KOPT-K1 (cell line): ENCODE results near the gene RTKN2.
"Not testable (repeated sequence)": the region's sequence is repeated elsewhere in the genome, so short reads cannot be mapped to it uniquely, and the experiment has no call there.

ENCODE experiments used
- H3K27ac ChIP-seq: fragments of 200-600 bp; sonication (generic); 2 replicates; pipeline ENCODE4 v1.5.1; 2016; ENCODE audit warnings: antibody characterized with exemption, mild to moderate bottlenecking, low read depth, low read length; ENCODE audit not compliant: poor library complexity, severe bottlenecking
- H3K36me3 ChIP-seq: fragments of 200-600 bp; sonication (generic); 2 replicates; pipeline ENCODE4 v1.5.1; 2017; ENCODE audit warnings: antibody characterized with exemption, mild to moderate bottlenecking, low read length, moderate library complexity; ENCODE audit not compliant: insufficient read depth
- H3K9me3 ChIP-seq: fragments of 200-600 bp; sonication (generic); 2 replicates; pipeline ENCODE4 v1.5.1; 2017; ENCODE audit warnings: antibody characterized with exemption, low read length, mild to moderate bottlenecking; ENCODE audit not compliant: insufficient read depth, poor library complexity, severe bottlenecking

Gene RTKN2, protein sequence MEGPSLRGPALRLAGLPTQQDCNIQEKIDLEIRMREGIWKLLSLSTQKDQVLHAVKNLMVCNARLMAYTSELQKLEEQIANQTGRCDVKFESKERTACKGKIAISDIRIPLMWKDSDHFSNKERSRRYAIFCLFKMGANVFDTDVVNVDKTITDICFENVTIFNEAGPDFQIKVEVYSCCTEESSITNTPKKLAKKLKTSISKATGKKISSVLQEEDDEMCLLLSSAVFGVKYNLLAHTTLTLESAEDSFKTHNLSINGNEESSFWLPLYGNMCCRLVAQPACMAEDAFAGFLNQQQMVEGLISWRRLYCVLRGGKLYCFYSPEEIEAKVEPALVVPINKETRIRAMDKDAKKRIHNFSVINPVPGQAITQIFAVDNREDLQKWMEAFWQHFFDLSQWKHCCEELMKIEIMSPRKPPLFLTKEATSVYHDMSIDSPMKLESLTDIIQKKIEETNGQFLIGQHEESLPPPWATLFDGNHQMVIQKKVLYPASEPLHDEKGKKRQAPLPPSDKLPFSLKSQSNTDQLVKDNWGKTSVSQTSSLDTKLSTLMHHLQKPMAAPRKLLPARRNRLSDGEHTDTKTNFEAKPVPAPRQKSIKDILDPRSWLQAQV

DNA sequence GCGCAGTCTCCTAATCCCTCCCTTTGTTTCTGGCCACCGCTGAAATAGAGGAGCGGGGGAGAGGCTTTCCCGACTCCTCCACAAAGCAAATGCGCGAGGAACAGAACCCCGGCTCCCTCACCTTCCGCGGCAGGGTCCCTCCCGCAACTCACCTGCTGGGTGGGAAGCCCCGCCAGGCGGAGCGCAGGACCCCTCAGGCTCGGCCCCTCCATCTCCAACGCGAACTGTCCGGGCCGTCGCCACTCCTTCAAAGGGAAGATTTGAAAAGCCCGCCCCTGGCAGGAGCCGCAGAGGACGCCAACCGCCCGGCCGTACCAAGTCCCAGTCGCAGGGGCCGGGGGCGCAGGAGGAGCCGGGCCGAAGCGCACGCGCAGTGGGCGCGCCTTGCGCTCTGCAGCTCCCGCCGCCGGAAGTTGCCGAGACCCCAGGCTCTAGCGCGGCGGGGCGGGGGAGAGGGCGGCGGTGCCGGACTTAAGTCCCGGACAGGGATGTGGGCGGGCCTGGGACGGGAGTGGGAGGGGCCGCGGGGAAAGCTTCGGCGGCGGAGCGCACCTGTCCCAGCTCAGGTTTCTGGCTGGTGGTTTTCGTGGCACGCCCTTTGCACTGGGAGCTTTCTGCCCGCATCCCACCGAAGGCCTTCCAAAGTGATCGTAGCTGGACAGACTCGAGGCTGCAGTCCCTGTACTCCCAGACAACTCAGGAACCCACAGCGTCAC is at the start of gene RTKN2:
RTKN2 (minus strand) TSS at position 446 of the 716 bp plus-strand sequence; CDS start at position 212, 234 bp downstream.
- H3K27ac ChIP-seq: peak within 1 kb of the TSS; percentile 61

DNA sequence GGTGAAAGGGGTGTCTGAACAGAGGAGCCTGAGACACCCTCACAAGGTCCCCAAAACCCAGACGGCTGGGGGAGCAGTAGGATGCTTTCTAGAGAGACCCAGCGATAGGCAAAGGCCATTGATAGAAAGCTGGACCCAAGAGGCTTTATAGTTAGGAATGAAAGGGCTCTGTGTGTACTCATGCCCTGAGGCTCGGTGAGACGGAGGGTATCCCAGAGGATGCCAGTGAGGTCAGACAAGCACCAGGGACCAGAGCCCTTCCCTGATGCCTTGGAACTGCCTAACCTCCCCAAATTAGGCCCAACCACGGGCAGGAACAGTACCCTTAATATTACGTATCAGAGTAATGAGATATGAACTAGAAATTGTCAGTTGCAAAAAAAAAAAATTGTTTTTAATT is 48.6 kb upstream of the RTKN2 start:
- H3K36me3 ChIP-seq: no peaks in the 10 kb centered on the region
- no peak overlapping the region for H3K27ac ChIP-seq
- no peaks in the 10 kb centered on the region for H3K9me3 ChIP-seq

More for the DNA sequence above, at the start of gene RTKN2:
- H3K36me3 ChIP-seq: no peaks in the 10 kb centered on the region
- H3K9me3 ChIP-seq: no peaks in the 10 kb centered on the region

DNA sequence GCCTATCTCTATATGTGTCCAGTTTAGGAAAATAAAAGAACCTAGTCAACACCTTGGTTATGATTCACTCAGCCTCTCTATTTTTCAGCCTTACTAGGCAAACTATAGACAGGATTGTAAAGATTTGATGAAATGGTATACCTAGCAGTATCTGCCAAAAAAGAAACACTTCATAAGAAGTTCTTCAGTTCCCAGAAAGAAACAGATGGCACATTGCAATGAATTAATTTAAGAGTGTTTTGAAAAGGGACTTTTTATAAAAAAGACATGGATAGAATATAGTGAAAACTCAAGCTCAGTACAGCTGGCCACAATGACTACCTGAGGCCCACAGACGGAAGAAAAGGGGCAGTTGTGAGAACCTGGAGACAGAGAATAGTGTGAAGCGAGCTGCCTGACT is 40.6 kb upstream of the RTKN2 start:
- no peak overlapping the region for H3K27ac ChIP-seq
- H3K36me3 ChIP-seq: no peaks in the 10 kb centered on the region
- no peaks in the 10 kb centered on the region for H3K9me3 ChIP-seq

DNA sequence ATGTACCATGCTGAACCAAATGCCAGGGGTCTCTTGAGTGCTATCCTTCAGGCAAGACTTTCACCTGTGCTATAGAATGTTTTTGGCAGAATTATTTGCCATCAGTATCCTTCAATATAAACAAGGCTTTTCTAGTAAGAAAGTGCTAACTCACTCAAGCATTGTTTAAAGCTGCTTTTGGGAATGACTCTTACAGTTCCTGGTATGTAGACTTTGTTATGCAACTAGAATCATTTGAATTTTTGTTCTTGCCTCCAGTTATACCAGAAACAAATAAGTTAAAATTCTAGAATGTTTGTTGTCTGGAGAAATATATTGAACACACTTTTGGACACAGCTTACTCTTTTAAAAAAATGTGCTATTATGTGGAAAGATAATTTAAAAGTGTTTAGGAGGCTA is 39.5 kb upstream of the RTKN2 start:
- no peak overlapping the region for H3K27ac ChIP-seq
- no peaks in the 10 kb centered on the region for H3K9me3 ChIP-seq
- no peaks in the 10 kb centered on the region for H3K36me3 ChIP-seq

DNA sequence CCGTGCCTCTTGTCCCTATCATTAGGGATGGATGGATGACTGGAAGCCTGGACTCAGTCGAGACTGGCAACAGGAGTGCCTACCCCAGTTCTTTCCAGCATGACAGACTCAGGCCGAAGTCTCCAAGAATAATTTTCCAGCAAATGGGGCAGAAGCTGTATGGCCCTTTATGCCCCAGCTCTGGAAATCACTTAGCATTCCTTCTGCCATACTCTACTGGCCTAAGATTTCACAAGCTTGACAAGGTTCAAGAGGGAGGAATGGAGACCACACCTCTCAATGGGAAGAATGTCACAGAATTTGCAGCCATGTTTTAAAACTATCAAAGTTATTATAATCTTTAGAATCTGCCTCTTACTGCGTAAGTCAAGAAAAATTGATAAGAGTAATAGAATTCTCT is 39.0 kb upstream of the RTKN2 start:
- Histone ChIP-seq H3K27ac (no peak overlapping the region), H3K36me3 (no peaks in the 10 kb centered on the region), H3K9me3 (no peaks in the 10 kb centered on the region)

DNA sequence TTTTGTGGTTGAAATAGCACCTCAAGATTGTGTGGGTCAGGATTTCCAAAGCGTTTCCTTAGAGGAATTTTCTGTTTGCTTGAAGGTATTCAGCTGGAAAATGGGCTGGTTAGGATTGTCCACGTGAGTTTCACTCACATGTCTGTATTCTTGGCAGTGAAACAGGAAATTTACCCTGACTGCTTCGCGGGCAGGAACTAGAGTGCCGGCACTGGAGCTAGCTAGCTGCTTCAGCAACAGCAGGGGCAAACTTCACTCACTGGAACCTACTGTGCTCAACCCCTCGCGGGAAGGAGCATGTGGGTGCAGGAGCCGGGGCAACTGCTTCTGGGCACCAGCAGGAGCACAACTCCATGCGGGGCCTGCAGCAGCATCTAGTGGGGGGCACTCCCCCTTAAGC is 38.0 kb upstream of the RTKN2 start:
- Histone ChIP-seq H3K36me3 (no peaks in the 10 kb centered on the region), H3K9me3 (no peaks in the 10 kb centered on the region), H3K27ac (no peak overlapping the region)

DNA sequence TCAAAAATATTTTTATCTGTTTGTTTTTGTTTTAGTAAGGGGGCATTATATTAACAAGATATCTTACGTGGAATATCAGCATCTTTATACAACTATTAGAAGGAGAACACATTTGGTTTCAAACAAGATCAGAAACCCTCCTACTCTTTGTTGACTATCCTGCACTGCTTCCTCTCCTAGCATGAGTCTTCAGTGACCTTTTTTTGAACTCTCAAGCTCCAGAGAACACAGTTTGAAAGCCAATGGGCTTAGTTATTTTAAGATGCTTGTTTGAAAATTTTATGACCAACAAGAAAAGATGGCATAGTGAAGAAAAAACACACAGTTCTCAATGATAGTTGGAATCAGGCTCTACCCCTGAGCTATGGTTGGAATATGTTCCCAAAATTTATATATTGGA is 37.2 kb upstream of the RTKN2 start:
- Histone ChIP-seq H3K27ac (no peak overlapping the region), H3K9me3 (no peaks in the 10 kb centered on the region), H3K36me3 (no peaks in the 10 kb centered on the region)

DNA sequence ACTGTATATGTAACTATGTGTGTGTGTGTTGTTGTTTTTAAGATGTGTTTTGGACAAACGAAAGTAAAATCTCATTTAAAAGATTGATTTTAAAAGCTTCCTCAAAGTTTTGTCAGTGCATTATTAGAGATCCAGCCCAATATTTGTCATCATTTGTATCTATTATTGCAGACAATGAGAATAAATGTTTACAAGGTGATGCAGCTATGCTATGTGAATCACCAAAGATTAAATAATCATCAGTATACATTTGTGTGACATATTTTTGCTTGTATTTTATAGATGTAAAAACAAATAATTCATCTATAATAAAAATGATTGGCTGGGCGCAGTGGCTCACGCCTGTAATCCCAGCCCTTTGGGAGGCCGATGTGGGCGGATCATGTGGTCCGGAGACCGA is 35.3 kb upstream of the RTKN2 start:
- Histone ChIP-seq H3K9me3 (no peaks in the 10 kb centered on the region), H3K27ac (no peak overlapping the region), H3K36me3 (no peaks in the 10 kb centered on the region)

DNA sequence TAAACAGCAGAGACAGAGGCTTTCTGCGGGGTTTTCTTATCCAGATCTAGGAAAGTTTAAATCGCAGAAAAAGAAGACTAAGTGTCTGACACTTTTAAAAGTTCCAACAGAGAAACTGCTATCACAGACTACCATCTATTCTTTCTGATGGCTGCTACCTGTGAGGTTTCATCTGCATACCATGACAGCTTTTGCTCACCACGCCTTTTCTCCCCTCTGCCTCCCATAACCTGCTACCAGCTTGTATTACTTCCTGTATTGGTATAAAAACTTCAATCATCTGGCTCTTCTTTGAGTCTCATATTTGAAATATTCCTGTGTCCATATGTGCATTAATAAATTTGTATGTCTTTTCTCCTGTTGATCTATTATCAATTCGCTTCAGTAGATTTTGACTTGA is 34.1 kb upstream of the RTKN2 start:
- no peaks in the 10 kb centered on the region for H3K9me3 ChIP-seq
- H3K27ac ChIP-seq: no peak overlapping the region
- H3K36me3 ChIP-seq: no peaks in the 10 kb centered on the region

DNA sequence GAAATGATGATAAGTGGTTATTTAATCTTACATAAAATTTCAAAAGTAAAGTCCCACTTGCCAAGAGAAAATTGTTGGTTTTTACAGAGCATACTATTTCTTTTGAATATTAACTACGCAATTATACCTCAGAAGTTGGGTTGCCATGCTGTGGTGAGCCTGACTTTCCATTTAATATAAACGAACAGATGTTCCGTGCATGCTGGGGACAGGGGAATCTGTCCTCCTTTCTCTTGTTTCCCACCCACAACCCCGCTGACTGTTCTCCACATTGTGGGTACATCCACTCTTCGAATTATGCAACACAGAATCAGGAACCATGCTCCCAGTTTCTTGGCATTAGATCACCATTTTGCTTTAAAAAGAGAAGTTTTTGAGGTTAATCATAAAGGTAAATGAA is 29.2 kb upstream of the RTKN2 start:
- Histone ChIP-seq H3K27ac (no peak overlapping the region), H3K36me3 (no peaks in the 10 kb centered on the region), H3K9me3 (no peaks in the 10 kb centered on the region)

DNA sequence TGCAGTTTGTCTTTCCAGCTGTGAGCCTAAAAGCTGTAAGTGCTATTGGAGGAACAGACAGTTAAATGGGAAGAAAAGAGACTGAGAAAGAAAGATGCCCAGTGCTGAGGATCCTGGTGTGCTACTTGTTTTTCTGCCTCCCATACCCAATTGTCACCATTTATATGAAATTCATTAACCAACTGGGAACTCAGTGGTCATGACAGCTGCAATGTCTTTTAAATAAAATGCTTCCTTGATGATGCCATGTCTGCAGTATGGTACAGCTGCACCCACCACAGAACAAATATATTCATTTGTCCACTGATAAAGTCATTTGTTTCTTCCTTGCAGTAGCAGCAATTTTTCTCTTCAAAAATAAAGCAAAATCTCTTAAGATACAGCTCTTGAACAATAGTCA is 15.6 kb upstream of the RTKN2 start:
- Histone ChIP-seq H3K27ac (no peak overlapping the region), H3K36me3 (no peaks in the 10 kb centered on the region), H3K9me3 (no peaks in the 10 kb centered on the region)

DNA sequence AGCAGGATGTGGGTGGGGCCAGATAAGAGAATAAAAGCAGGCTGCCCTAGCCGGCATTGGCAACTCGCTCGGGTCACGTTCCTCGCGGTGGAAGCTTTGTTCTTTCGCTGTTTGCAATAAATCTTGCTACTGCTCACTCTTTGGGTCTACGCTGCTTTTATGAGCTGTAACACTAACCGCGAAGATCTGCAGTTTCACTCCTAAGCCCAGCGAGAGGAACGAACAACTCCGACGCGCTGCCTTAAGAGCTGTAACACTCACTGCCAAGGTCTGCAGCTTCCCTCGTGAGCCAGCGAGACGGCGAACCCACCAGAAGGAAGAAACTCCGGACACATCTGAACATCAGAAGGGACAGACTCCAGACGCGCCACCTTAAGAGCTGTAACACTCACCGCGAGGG is 12.7 kb upstream of the RTKN2 start:
- H3K27ac ChIP-seq, H3K9me3 ChIP-seq, H3K36me3 ChIP-seq: not testable (repeated sequence)

DNA sequence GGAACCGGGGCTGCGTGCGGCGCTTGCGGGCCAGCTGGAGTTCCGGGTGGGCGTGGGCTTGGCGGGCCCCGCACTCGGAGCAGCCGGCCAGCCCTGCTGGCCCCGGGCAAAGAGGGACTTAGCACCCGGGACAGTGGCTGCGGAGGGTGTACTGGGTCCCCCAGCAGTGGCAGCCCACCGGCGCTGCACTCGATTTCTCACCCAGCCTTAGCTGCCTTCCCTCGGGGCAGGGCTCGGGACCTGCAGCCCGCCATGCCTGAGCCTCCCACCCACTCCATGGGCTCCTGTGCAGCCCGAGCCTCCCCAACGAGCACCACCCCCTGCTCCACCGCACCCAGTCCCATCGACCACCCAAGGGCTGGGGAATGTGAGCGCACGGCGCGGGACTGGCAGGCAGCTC is 11.7 kb upstream of the RTKN2 start:
- not testable (repeated sequence) for H3K27ac ChIP-seq, H3K9me3 ChIP-seq, H3K36me3 ChIP-seq

DNA sequence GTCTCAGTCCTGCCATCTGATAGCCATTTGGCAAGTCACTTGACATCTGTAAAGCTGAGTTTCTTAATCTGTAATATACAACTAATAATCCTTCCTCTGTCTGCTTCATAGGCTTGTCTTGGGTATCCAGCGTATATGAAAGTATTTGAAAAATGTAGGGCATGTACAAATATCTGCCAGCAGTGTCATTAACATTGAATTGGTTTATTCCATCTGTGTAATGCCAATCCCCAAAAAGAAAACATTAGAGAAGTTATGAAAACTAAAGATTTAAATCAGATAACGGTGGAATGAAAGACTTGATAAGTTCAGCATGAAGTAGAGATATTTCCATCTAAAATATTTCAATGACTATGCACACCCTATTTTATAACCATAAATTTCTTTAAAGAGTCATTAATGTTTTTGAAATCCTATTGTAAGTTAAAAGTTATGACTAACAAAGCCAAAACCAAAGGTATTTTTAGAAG is 9.8 kb upstream of the RTKN2 start:
- no peaks in the 10 kb centered on the region for H3K9me3 ChIP-seq
- no peak overlapping the region for H3K27ac ChIP-seq
- H3K36me3 ChIP-seq: no peaks in the 10 kb centered on the region

DNA sequence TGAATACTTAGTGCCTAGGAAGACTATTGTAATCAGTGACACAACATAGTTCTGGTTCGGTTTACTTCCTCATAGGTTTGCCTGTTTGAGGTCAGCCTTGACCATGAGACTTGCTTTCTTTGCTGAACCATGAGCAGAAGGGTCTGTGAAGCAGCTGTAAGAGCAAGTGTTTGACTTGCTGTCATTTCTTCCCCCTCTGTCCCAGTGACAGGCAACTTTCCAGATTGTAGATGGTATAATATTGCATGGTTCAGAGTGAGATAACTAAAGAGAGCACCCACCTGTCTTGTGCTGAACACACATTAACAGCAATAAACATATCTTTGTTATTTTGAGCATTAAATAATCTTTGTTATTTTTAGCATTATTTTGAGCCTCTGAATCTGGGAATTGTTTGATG is 9.3 kb upstream of the RTKN2 start:
- Histone ChIP-seq H3K36me3 (no peaks in the 10 kb centered on the region), H3K27ac (no peak overlapping the region), H3K9me3 (no peaks in the 10 kb centered on the region)
